CD4-positive, alpha-beta memory T cell (primary cell): Measurements from ENCODE around the gene DIP2B. TPM values are rescaled to one million over a fixed set of nuclear protein-coding genes. Genes with fewer than 3 reads are reported as not detected.
"Not testable (repeated sequence)": the region's sequence is repeated elsewhere in the genome, so short reads cannot be mapped to it uniquely, and the experiment has no call there.

Source experiments
- CTCF ChIA-PET: fragments of 350-600 bp; sonication (Branson Sonifier 250); formaldehyde crosslinking; loops from one replicate; lab custom pipeline; 2021; ENCODE audit warnings: inconsistent platforms; ENCODE audit not compliant: partially characterized antibody; lab: Charles Lee
- POLR2A ChIA-PET: fragments of 350-600 bp; sonication (Branson Sonifier 250); formaldehyde crosslinking; loops from one replicate; lab custom pipeline; 2021; ENCODE audit not compliant: partially characterized antibody; lab: Charles Lee
- DNase-seq, 5 donors: peaks; one replicate each; pipeline versions ENCODE4 v3.0.0 to v3.0.0-alpha.2; 2020 to 2022; ENCODE audit warnings: mixed read lengths in 1 of 5
- H3K27ac ChIP-seq: one replicate; pipeline ENCODE4 v1.7.0; 2013; ENCODE audit warnings: low read depth, low read length
- H3K27me3 ChIP-seq: 2 replicates; pipeline ENCODE4 v1.7.0; 2013; ENCODE audit warnings: mild to moderate bottlenecking, low read length, moderate library complexity; ENCODE audit not compliant: insufficient read depth
- H3K36me3 ChIP-seq: 2 replicates; pipeline ENCODE4 v1.7.0; 2013; ENCODE audit warnings: mild to moderate bottlenecking, low read length, moderate library complexity; ENCODE audit not compliant: insufficient read depth
- H3K4me1 ChIP-seq: 2 replicates; pipeline ENCODE4 v1.7.0; 2013; ENCODE audit warnings: mild to moderate bottlenecking, low read length, moderate library complexity; ENCODE audit not compliant: insufficient read depth
- H3K4me3 ChIP-seq, 2 donors: one replicate each; pipeline ENCODE4 v1.7.0; 2013; ENCODE audit warnings: low read length in 2 of 2, mild to moderate bottlenecking in 1 of 2
- H3K9me3 ChIP-seq, 2 donors: one replicate each; pipeline ENCODE4 v1.7.0; 2013; ENCODE audit warnings: low read length in 2 of 2, control low read depth in 1 of 2; ENCODE audit not compliant: control insufficient read depth in 1 of 2
- H3K27ac Mint-ChIP-seq, 7 donors: one replicate each; pipeline ENCODE4 v1.8.0; 2020 to 2021; ENCODE audit warnings: mixed read lengths in 7 of 7, mild to moderate bottlenecking in 6 of 7, inconsistent platforms in 3 of 7, moderate library complexity in 3 of 7
- H3K27me3 Mint-ChIP-seq, 2 donors: one replicate each; pipeline ENCODE4 v1.8.0; 2020 to 2021; ENCODE audit warnings: mixed read lengths in 2 of 2
- H3K36me3 Mint-ChIP-seq, 2 donors: one replicate each; pipeline ENCODE4 v1.8.0; 2020 to 2021; ENCODE audit warnings: mixed read lengths in 2 of 2, inconsistent platforms in 1 of 2, mild to moderate bottlenecking in 1 of 2
- H3K4me1 Mint-ChIP-seq, 4 donors: one replicate each; pipeline ENCODE4 v1.8.0; 2020 to 2021; ENCODE audit warnings: mixed read lengths in 4 of 4, mild to moderate bottlenecking in 1 of 4
- H3K4me3 Mint-ChIP-seq, 8 donors: one replicate each; pipeline ENCODE4 v1.8.0; 2020 to 2021; ENCODE audit warnings: mixed read lengths in 8 of 8, mild to moderate bottlenecking in 7 of 8, moderate library complexity in 6 of 8, inconsistent platforms in 3 of 8
- H3K9me3 Mint-ChIP-seq, 8 donors: one replicate each; pipeline ENCODE4 v1.8.0; 2020 to 2021; ENCODE audit warnings: mixed read lengths in 8 of 8, mild to moderate bottlenecking in 5 of 8, inconsistent platforms in 3 of 8, moderate library complexity in 1 of 8
- intact Hi-C: fragments of 100-400 bp; cut with micrococcal nuclease; formaldehyde crosslinking; loops from one replicate; pipeline ENCODE4 v1.15.1; 2023
- polyA plus RNA-seq, 2 donors: library from polyadenylated mRNA; unstranded; fragments of 300-500 nt; fragmentation: Illumina TruSeq; gene quantifications; one replicate each; pipeline ENCODE4 v1.2.3, GENCODE V29; 2021
- total RNA-seq, 2 experiments: library from RNA; stranded (reverse); gene quantifications; one replicate each; pipeline ENCODE4 v1.2.3, GENCODE V29; 2021

The DIP2B gene
- total and polyA plus RNA-seq, 4 experiments from 2014 or later = 3.8 to 29.1 (median 20.0) TPM

DNA sequence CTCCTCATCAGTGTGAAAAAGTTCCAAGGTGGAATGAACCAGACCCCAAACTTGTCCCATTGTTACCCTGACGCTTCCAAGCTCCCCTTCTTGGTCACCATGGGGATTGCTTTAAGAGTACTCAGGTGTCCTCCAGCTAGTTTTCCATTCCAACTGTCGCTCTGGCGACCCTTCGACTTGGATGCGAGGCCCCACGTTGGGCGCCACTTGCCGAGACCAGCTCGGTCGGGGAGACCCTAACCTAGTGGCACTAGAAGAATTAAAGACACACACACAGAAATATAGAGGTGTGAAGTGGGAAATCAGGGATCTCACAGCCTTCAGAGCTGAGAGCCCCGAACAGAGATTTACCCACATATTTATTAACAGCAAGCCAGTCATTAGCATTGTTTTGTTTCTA is 6.7 kb upstream of the DIP2B start:
- H3K27me3 ChIP-seq, H3K27me3 Mint-ChIP-seq, CTCF ChIA-PET, intact Hi-C loops, H3K36me3 ChIP-seq, H3K4me1 ChIP-seq, DNase-seq, H3K27ac ChIP-seq, H3K4me3 ChIP-seq, POLR2A ChIA-PET, H3K4me1 Mint-ChIP-seq: not testable (repeated sequence)
- Mint-ChIP-seq H3K36me3 (peaks cover 20 to 24% of the 10 kb centered on the region in 2 donors), H3K9me3 (peaks cover 7 to 71% (median 60%) of the 10 kb centered on the region in 8 donors), H3K27ac (peak overlapping the region in 1 of 7 donors; percentile 70), H3K4me3 (peak overlapping the region in 3 of 8 donors; percentile 24 to 31 (median 26))
- peaks cover 0 to 14% of the 10 kb centered on the region in 2 donors for H3K9me3 ChIP-seq

- H3K36me3 ChIP-seq = no peaks in the 10 kb centered on the region
- Mint-ChIP-seq H3K9me3 (peaks cover 0 to 3% (median 0%) of the 10 kb centered on the region in 8 donors), H3K27ac (peak overlapping the region; percentile 89 to 97 (median 95)), H3K36me3 (peaks cover 0 to 6% of the 10 kb centered on the region in 2 donors), H3K4me1 (peaks cover 41 to 59% (median 47%) of the 10 kb centered on the region in 4 donors), H3K4me3 (peak overlapping the region; percentile 94 to 98 (median 97)), H3K27me3 (no peaks in the 10 kb centered on the region)
- H3K27ac ChIP-seq = peak overlapping the region; percentile 84
- H3K4me1 ChIP-seq = peaks cover 53% of the 10 kb centered on the region
- H3K27me3 ChIP-seq = no peaks in the 10 kb centered on the region
- no peak for DNase-seq
- H3K4me3 ChIP-seq = peak overlapping the region; percentile 82 to 91
- intact Hi-C loops = loop anchor here (2.0 kb wide), 2 partner anchors 15 to 91 kb away; no protein-coding TSS in a partner anchor
- H3K9me3 ChIP-seq = no peaks in the 10 kb centered on the region
- ChIA-PET POLR2A (interaction anchor here (0.9 to 2.4 kb wide), 16 partner anchors 9 to 421 kb away, joined by 3 to 26 read pairs (median 4); partner anchors contain the start of genes ATF1 and SMARCD1), CTCF (interaction anchor here (0.9 to 10.6 kb wide), 17 partner anchors 8 to 149 kb away, joined by 3 to 197 read pairs (median 6); no protein-coding TSS in a partner anchor)
Observed at GRCh38 chr12:50505675-50506530, 1.1 kb downstream of the DIP2B start.

- H3K9me3 ChIP-seq = no peaks in the 10 kb centered on the region
- peak overlapping the region; percentile 43 to 91 (median 63) for H3K27ac Mint-ChIP-seq
- ChIA-PET POLR2A (interaction anchor here (1.1 to 1.2 kb wide), 3 partner anchors 12 to 26 kb away, joined by 3 to 5 read pairs (median 4); no protein-coding TSS in a partner anchor), CTCF (interaction anchor here (0.6 to 10.6 kb wide), 6 partner anchors 9 to 134 kb away, joined by 3 to 197 read pairs (median 5); no protein-coding TSS in a partner anchor)
- no peaks in the 10 kb centered on the region for H3K36me3 ChIP-seq
- intact Hi-C loops = no loop called here
- peaks cover 41 to 59% (median 49%) of the 10 kb centered on the region in 4 donors for H3K4me1 Mint-ChIP-seq
- H3K9me3 Mint-ChIP-seq = no peaks in the 10 kb centered on the region
- no peaks in the 10 kb centered on the region for H3K27me3 ChIP-seq
- no peak for DNase-seq
- H3K4me3 Mint-ChIP-seq = peak overlapping the region; percentile 71 to 98 (median 97)
- peak overlapping the region in 1 of 2 donors; percentile 91 for H3K4me3 ChIP-seq
- H3K27ac ChIP-seq = peak overlapping the region; percentile 3
- peaks cover 53% of the 10 kb centered on the region for H3K4me1 ChIP-seq
- no peaks in the 10 kb centered on the region for H3K27me3 Mint-ChIP-seq
- peaks cover 0 to 6% of the 10 kb centered on the region in 2 donors for H3K36me3 Mint-ChIP-seq
Observed at GRCh38 chr12:50506753-50507473, 2.1 kb downstream of the DIP2B start.

GRCh38 chr12:50507474-50507838 is 2.7 kb downstream of the DIP2B start:
- H3K4me3 ChIP-seq = peak overlapping the region in 1 of 2 donors; percentile 91
- no peaks in the 10 kb centered on the region for H3K36me3 ChIP-seq
- H3K4me1 Mint-ChIP-seq = peaks cover 41 to 59% (median 50%) of the 10 kb centered on the region in 4 donors
- peak in 1 of 5 donors; percentile 40 for DNase-seq
- POLR2A ChIA-PET = interaction anchor here (1.1 kb wide), 1 partner anchor 13 kb away, joined by 7 read pairs; no protein-coding TSS in a partner anchor
- CTCF ChIA-PET = interaction anchor here (0.7 to 10.6 kb wide), 7 partner anchors 9 to 134 kb away, joined by 3 to 197 read pairs (median 6); no protein-coding TSS in a partner anchor
- H3K27me3 Mint-ChIP-seq = no peaks in the 10 kb centered on the region
- intact Hi-C loops = no loop called here
- H3K9me3 Mint-ChIP-seq = no peaks in the 10 kb centered on the region
- no peaks in the 10 kb centered on the region for H3K9me3 ChIP-seq
- H3K27me3 ChIP-seq = no peaks in the 10 kb centered on the region
- H3K27ac Mint-ChIP-seq = peak overlapping the region; percentile 43 to 96 (median 68)
- peaks cover 55% of the 10 kb centered on the region for H3K4me1 ChIP-seq
- H3K27ac ChIP-seq = no peak overlapping the region
- peak overlapping the region; percentile 63 to 98 (median 97) for H3K4me3 Mint-ChIP-seq
- H3K36me3 Mint-ChIP-seq = peaks cover 0 to 6% of the 10 kb centered on the region in 2 donors

GRCh38 chr12:50507930-50508329 is 3.1 kb downstream of the DIP2B start:
- H3K4me3 ChIP-seq = no peak overlapping the region
- H3K27me3 ChIP-seq = no peaks in the 10 kb centered on the region
- no peaks in the 10 kb centered on the region for H3K27me3 Mint-ChIP-seq
- ChIA-PET POLR2A (interaction anchor here (1.1 to 1.8 kb wide), 2 partner anchors 10 to 13 kb away, joined by 7 to 11 read pairs; no protein-coding TSS in a partner anchor), CTCF (interaction anchor here (0.6 to 10.6 kb wide), 10 partner anchors 8 to 479 kb away, joined by 3 to 197 read pairs (median 5); no protein-coding TSS in a partner anchor)
- peaks cover 0 to 6% of the 10 kb centered on the region in 2 donors for H3K36me3 Mint-ChIP-seq
- peaks cover 42 to 60% (median 51%) of the 10 kb centered on the region in 4 donors for H3K4me1 Mint-ChIP-seq
- DNase-seq = peak in 1 of 5 donors; percentile 40
- peak overlapping the region; percentile 71 to 98 (median 97) for H3K4me3 Mint-ChIP-seq
- H3K9me3 Mint-ChIP-seq = no peaks in the 10 kb centered on the region
- no peaks in the 10 kb centered on the region for H3K9me3 ChIP-seq
- intact Hi-C loops = no loop called here
- H3K36me3 ChIP-seq = no peaks in the 10 kb centered on the region
- no peak overlapping the region for H3K27ac ChIP-seq
- H3K27ac Mint-ChIP-seq = peak overlapping the region; percentile 65 to 96 (median 88)
- H3K4me1 ChIP-seq = peaks cover 59% of the 10 kb centered on the region

GRCh38 chr12:50508414-50508813 is 3.6 kb downstream of the DIP2B start:
- H3K9me3 ChIP-seq = no peaks in the 10 kb centered on the region
- peak overlapping the region in 1 of 2 donors; percentile 10 for H3K4me3 ChIP-seq
- peaks cover 64% of the 10 kb centered on the region for H3K4me1 ChIP-seq
- no peaks in the 10 kb centered on the region for H3K27me3 ChIP-seq
- POLR2A ChIA-PET = interaction anchor here (0.8 to 1.8 kb wide), 3 partner anchors 10 to 17 kb away, joined by 4 to 11 read pairs (median 7); no protein-coding TSS in a partner anchor
- no peak overlapping the region for H3K27ac ChIP-seq
- no peaks in the 10 kb centered on the region for H3K9me3 Mint-ChIP-seq
- peak overlapping the region; percentile 71 to 98 (median 97) for H3K4me3 Mint-ChIP-seq
- intact Hi-C loops = no loop called here
- peaks cover 0 to 6% of the 10 kb centered on the region in 2 donors for H3K36me3 Mint-ChIP-seq
- H3K36me3 ChIP-seq = no peaks in the 10 kb centered on the region
- H3K4me1 Mint-ChIP-seq = peaks cover 45 to 65% (median 54%) of the 10 kb centered on the region in 4 donors
- H3K27ac Mint-ChIP-seq = peak overlapping the region; percentile 63 to 96 (median 89)
- DNase-seq = no peak
- CTCF ChIA-PET = interaction anchor here (0.6 to 10.6 kb wide), 8 partner anchors 10 to 478 kb away, joined by 3 to 197 read pairs (median 5); no protein-coding TSS in a partner anchor
- H3K27me3 Mint-ChIP-seq = no peaks in the 10 kb centered on the region
